Brain microvascular endothelial cell (primary cell): ENCODE data around the gene AGMO.

ENCODE experiments used
- DNase-seq: peaks from one replicate; pipeline ENCODE4 v3.0.0-alpha.2; 2020
- H3K27ac ChIP-seq: fragments of 250-450 bp; sonication (Bioruptor Pico); 2 replicates; pipeline ENCODE4 v1.5.1; 2020; ENCODE audit warnings: mild to moderate bottlenecking, moderate library complexity
- H3K27me3 ChIP-seq: fragments of 250-450 bp; sonication (Bioruptor Pico); replicated peaks from 2 replicates; pipeline ENCODE4 v1.5.1; 2020; ENCODE audit warnings: mild to moderate bottlenecking
- H3K36me3 ChIP-seq: fragments of 250-450 bp; sonication (Bioruptor Pico); replicated peaks from 2 replicates; pipeline ENCODE4 v1.5.1; 2020; ENCODE audit warnings: mild to moderate bottlenecking
- H3K4me3 ChIP-seq: 2 replicates; pipeline ENCODE4 v1.5.1; 2011; ENCODE audit warnings: low read depth, mild to moderate bottlenecking, control low read depth, low read length, moderate library complexity
- CTCF ChIP-seq: IDR thresholded peaks from 2 replicates; pipeline ENCODE4 v1.5.1; 2011; ENCODE audit warnings: low read depth, mild to moderate bottlenecking, moderate library complexity, low read length, control low read depth, inconsistent platforms; ENCODE audit errors: missing control alignments
- in situ Hi-C: cut with HindIII; loops from 2 replicates; pipeline ENCODE4 v1.10.0; 2017; ENCODE audit warnings: low sequenced_read_pairs, low pct_ligation_motif_present

Gene AGMO

GRCh38 chr7:15352421-15353206, 209.2 kb downstream of the AGMO start:
- TF ChIP-seq CTCF = no peak
- no peaks in the 10 kb centered on the region for H3K36me3 ChIP-seq
- H3K27me3 ChIP-seq = no peaks in the 10 kb centered on the region
- DNase-seq = no peak
- H3K4me3 ChIP-seq = no peak overlapping the region
- H3K27ac ChIP-seq = no peak overlapping the region
- in situ Hi-C loops = no loop called here

GRCh38 chr7:15345216-15345615, 216.6 kb downstream of the AGMO start:
- no peaks in the 10 kb centered on the region for H3K27me3 ChIP-seq
- in situ Hi-C loops = no loop called here
- no peaks in the 10 kb centered on the region for H3K36me3 ChIP-seq
- DNase-seq = no peak
- no peak overlapping the region for H3K4me3 ChIP-seq
- TF ChIP-seq CTCF = no peak
- H3K27ac ChIP-seq = no peak overlapping the region

- no peaks in the 10 kb centered on the region for H3K36me3 ChIP-seq
- in situ Hi-C loops = no loop called here
- no peak for TF ChIP-seq CTCF
- no peak overlapping the region for H3K4me3 ChIP-seq
- no peak for DNase-seq
- no peaks in the 10 kb centered on the region for H3K27me3 ChIP-seq
- no peak overlapping the region for H3K27ac ChIP-seq
These were observed 220.0 kb downstream of the AGMO start for GRCh38 chr7:15341817-15342216.

- no peak overlapping the region for H3K4me3 ChIP-seq
- H3K36me3 ChIP-seq = no peaks in the 10 kb centered on the region
- H3K27ac ChIP-seq = no peak overlapping the region
- no peak for TF ChIP-seq CTCF
- H3K27me3 ChIP-seq = no peaks in the 10 kb centered on the region
- in situ Hi-C loops = no loop called here
- DNase-seq = no peak
These were observed 225.7 kb downstream of the AGMO start for GRCh38 chr7:15336146-15336545.

- in situ Hi-C loops = no loop called here
- no peak for DNase-seq
- no peaks in the 10 kb centered on the region for H3K36me3 ChIP-seq
- no peaks in the 10 kb centered on the region for H3K27me3 ChIP-seq
- no peak for TF ChIP-seq CTCF
- H3K4me3 ChIP-seq = no peak overlapping the region
- H3K27ac ChIP-seq = no peak overlapping the region
These were observed 226.4 kb downstream of the AGMO start for GRCh38 chr7:15335390-15335789.

- in situ Hi-C loops = no loop called here
- no peak for DNase-seq
- Histone ChIP-seq H3K36me3 (no peaks in the 10 kb centered on the region), H3K27ac (no peak overlapping the region), H3K27me3 (no peaks in the 10 kb centered on the region), H3K4me3 (no peak overlapping the region)
- TF ChIP-seq CTCF = no peak
These were observed 227.1 kb downstream of the AGMO start for GRCh38 chr7:15334536-15335263.
